ENCODE data around the gene CD48. TPM values are rescaled to one million over a fixed set of nuclear protein-coding genes. Genes with fewer than 3 reads are reported as not detected.
"Not testable (repeated sequence)": the region's sequence is repeated elsewhere in the genome, so short reads cannot be mapped to it uniquely, and the experiment has no call there.

The CD48 gene
- total and polyA plus RNA-seq, 2 donors, result 7.0 to 7.5 TPM

GRCh38 chr1:160702100-160702499, 9.5 kb downstream of the CD48 start:
- DNase-seq (ENCODE audit: extremely low spot score), result no peak
- H3K4me1 ChIP-seq (ENCODE audit: insufficient read depth), result no peaks in the 10 kb centered on the region
- no peak overlapping the region for H3K4me3 ChIP-seq (ENCODE audit: low read depth, low read length)
- no peak overlapping the region for H3K27ac ChIP-seq (ENCODE audit: low read depth)
- no peaks in the 10 kb centered on the region for H3K36me3 ChIP-seq (ENCODE audit: insufficient read depth)
- WGBS, result 89% methylated on average over 5 of the region's 5 CpGs

- not testable (repeated sequence) for H3K36me3 ChIP-seq (ENCODE audit: insufficient read depth); H3K4me3 ChIP-seq (ENCODE audit: low read depth, low read length); H3K27ac ChIP-seq (ENCODE audit: low read depth); DNase-seq (ENCODE audit: extremely low spot score); H3K4me1 ChIP-seq (ENCODE audit: insufficient read depth)
- WGBS, result 89% methylated on average over 10 of the region's 10 CpGs
Measured at GRCh38 chr1:160692390-160692789, 19.2 kb downstream of the CD48 start.

- DNase-seq (ENCODE audit: extremely low spot score), result no peak
- H3K4me3 ChIP-seq (ENCODE audit: low read depth, low read length), result no peak overlapping the region
- H3K36me3 ChIP-seq (ENCODE audit: insufficient read depth), result no peaks in the 10 kb centered on the region
- H3K4me1 ChIP-seq (ENCODE audit: insufficient read depth), result no peaks in the 10 kb centered on the region
- H3K27ac ChIP-seq (ENCODE audit: low read depth), result no peak overlapping the region
Measured at GRCh38 chr1:160685266-160685665, 26.4 kb downstream of the CD48 start.

DNA sequence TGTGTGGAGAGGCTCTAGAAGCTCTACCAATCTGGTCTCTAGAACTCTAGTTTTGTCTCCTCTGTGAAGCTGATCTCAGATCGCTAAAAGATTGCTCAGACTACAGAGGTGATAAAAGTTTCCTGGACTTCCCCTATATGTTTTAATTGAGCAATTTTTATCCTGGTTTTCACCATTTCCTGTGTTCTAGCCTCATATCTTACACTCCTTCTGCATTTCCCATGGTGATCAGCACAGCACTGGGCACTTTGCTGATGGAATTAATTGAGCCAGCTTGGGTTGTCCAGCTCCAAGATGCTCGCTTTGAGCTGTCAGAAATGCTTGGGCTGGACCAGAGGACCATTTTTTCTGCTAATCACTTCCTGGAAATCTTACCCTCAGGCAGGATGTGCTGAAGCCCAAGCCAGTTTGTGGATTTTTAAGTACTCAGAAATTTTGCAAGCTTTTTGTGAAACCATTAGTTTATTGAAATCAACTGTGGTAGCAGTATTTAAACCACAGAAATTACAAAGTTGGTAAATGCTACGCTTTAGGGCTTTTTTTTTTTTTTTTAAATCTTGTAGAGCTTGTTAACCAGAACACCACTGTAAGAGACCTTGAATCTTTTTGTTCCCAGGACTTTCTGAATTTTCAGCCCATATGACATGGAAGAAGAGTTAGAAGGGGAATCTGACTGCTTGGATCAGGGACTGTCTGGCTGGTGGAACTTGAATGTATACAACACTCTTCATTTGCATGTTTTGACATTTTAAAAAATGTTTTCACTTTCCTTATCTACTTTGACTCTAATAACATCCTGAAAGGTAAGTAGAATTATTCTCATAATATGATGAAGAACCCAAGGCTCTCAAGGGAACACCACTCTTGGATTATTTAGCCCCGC, 28.4 kb downstream of the CD48 start:
- Histone ChIP-seq H3K4me1 (ENCODE audit: insufficient read depth) (no peaks in the 10 kb centered on the region), H3K27ac (ENCODE audit: low read depth) (no peak overlapping the region), H3K36me3 (ENCODE audit: insufficient read depth) (no peaks in the 10 kb centered on the region), H3K4me3 (ENCODE audit: low read depth, low read length) (no peak overlapping the region)
- WGBS, result 79% methylated on average over 4 of the region's 4 CpGs
- DNase-seq (ENCODE audit: extremely low spot score), result no peak

DNA sequence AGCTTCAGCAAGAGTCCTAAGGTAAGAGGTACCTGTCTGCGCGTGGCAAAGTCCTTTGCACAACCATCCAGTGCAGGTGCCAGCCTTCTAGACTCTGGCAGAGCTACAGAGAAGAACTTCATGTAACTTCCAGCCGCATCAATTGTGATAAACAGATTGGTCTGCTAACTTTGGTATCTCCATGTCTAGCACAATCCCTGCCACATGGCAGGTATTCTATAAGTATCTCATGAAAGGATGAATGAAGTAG, 29.8 kb downstream of the CD48 start:
- H3K4me1 ChIP-seq (ENCODE audit: insufficient read depth), result no peaks in the 10 kb centered on the region
- WGBS, result 91% methylated on average over 3 of the region's 3 CpGs
- no peak for DNase-seq (ENCODE audit: extremely low spot score)
- no peaks in the 10 kb centered on the region for H3K36me3 ChIP-seq (ENCODE audit: insufficient read depth)
- H3K27ac ChIP-seq (ENCODE audit: low read depth), result no peak overlapping the region
- no peak overlapping the region for H3K4me3 ChIP-seq (ENCODE audit: low read depth, low read length)

DNA sequence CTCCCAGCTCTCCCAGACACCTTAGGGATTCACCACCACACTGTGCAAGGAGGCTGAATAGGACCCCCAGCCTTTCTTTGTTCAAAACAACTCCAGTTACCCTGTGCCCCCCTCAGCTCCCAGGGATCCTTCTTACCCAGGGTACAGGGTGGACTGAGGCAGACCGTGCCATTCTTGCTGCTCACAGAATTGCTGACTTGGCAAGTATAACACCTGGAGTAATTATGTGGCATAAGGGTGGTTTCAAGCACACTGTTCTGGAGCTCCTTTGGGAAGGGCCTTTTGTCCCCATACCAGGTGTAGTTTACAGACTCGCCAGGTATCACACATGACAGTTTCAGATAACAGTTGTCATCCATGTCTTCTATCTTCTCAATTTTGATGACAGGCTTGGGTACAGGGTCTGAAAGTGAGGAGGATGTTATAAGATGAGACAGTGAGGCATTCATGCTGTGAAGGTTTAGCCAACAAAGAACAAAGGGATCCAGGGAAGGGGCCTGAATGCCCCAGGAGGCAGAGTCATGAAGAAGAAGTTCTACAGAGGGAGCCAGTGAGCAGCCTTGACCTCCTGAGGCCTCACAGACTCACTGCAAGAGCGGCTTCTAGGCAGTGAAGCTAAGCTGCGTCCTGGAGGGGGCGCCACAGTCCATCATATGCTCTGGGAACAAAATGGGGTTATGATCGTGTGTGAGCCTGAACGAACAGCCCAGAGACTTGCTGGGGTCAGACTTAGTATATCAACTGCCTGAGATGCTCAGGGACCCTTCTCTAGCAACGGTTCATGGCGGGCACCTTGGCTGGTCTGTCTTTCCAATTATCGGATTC, 30.3 kb downstream of the CD48 start:
- Histone ChIP-seq H3K4me1 (ENCODE audit: insufficient read depth) (no peaks in the 10 kb centered on the region), H3K36me3 (ENCODE audit: insufficient read depth) (no peaks in the 10 kb centered on the region), H3K27ac (ENCODE audit: low read depth) (no peak overlapping the region), H3K4me3 (ENCODE audit: low read depth, low read length) (no peak overlapping the region)
- DNase-seq (ENCODE audit: extremely low spot score), result no peak
- 57% methylated on average over 10 of the region's 10 CpGs for WGBS

DNA sequence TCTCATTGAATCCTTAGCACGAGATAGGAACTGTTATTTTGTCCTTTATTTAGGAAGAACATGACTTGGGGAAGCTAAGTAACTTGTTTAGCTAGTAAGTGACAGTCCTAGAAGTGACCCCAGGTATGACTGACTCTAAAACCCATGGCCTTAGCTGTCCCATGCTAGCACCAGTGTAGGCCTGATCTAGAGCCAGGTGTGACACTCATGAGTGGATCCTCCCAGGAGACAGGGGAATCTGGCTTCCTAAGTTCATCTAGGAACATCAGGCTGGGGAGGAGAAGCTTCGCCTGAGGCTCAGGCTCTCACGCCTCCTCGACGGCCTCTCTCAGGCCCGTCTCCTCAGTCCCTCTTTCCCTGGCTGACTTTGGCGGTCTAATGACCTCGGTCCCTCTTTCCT, 31.2 kb downstream of the CD48 start:
- Histone ChIP-seq H3K4me3 (ENCODE audit: low read depth, low read length) (no peak overlapping the region), H3K36me3 (ENCODE audit: insufficient read depth) (no peaks in the 10 kb centered on the region), H3K4me1 (ENCODE audit: insufficient read depth) (no peaks in the 10 kb centered on the region), H3K27ac (ENCODE audit: low read depth) (no peak overlapping the region)
- 92% methylated on average over 8 of the region's 8 CpGs for WGBS
- no peak for DNase-seq (ENCODE audit: extremely low spot score)

DNA sequence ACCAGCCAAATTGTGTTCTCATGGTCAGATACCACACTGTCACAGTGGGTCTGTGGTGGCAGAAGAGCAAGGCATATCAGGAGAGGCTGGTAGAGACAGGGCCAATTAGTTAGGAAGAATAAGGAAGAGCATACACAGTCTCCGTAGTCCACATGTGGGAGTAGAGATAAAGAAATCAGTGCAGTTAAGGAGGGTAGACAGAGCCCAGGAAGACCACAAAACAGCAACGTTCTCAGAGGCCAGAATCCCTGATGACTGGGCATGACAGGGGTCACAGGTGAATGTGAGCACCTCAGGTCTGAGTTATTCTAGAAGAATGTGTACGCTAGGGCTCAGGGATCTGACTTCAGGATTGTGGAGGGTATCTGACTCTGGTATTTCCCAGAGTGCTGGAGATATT, 31.7 kb downstream of the CD48 start:
- no peak for DNase-seq (ENCODE audit: extremely low spot score)
- Histone ChIP-seq H3K27ac (ENCODE audit: low read depth) (no peak overlapping the region), H3K36me3 (ENCODE audit: insufficient read depth) (no peaks in the 10 kb centered on the region), H3K4me3 (ENCODE audit: low read depth, low read length) (no peak overlapping the region), H3K4me1 (ENCODE audit: insufficient read depth) (no peaks in the 10 kb centered on the region)
- 67% methylated on average over 3 of the region's 3 CpGs for WGBS

GRCh38 chr1:160676869-160677597, 34.6 kb downstream of the CD48 start:
- Histone ChIP-seq H3K36me3 (ENCODE audit: insufficient read depth) (no peaks in the 10 kb centered on the region), H3K4me1 (ENCODE audit: insufficient read depth) (no peaks in the 10 kb centered on the region), H3K27ac (ENCODE audit: low read depth) (no peak overlapping the region), H3K4me3 (ENCODE audit: low read depth, low read length) (no peak overlapping the region)
- 76% methylated on average over 13 of the region's 13 CpGs for WGBS
- DNase-seq (ENCODE audit: extremely low spot score), result no peak

DNA sequence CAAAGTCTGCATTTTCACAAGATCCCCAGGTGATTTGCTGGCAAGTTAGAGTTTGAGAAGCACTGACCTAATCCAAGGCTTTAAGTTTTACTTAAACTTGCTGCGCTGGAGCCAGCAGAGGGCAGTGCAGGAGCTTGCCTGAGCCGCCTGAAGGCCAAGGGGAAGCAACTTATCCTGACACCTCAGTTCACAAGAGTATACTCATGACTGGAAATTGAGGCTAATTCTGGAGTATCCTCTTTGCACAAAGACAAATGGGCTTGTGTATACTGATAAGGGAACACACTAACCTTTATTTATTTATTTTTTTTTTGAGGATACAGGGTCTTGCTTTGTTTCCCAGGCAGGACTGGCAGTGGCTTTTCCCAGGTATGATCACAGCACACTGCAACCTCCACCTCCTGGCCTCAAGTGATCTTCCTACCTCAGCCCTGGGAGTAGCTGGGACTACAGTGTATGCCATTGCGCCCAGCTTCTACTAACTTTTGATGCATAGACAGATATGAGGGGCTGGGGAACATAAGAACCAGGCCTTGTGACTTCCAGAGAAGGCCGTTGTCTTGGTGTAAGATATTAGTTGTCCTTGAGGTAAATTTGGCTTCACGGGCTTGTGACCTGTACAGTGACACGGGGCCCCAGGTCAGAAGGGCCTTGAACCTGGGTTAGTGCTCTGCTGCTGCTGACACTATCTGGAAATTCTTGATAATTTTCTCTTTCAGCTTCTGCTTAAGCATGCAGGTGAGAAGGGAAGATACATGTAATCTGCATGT, 35.8 kb downstream of the CD48 start:
- no peak for DNase-seq (ENCODE audit: extremely low spot score)
- H3K27ac ChIP-seq (ENCODE audit: low read depth), result no peak overlapping the region
- 61% methylated on average over 6 of the region's 6 CpGs for whole genome bisulfite sequencing
- H3K4me3 ChIP-seq (ENCODE audit: low read depth, low read length), result no peak overlapping the region
- no peaks in the 10 kb centered on the region for H3K4me1 ChIP-seq (ENCODE audit: insufficient read depth)
- no peaks in the 10 kb centered on the region for H3K36me3 ChIP-seq (ENCODE audit: insufficient read depth)

- DNase-seq (ENCODE audit: extremely low spot score), result no peak
- 72% methylated on average over 2 of the region's 2 CpGs for WGBS
- H3K27ac ChIP-seq (ENCODE audit: low read depth), result no peak overlapping the region
- H3K36me3 ChIP-seq (ENCODE audit: insufficient read depth), result no peaks in the 10 kb centered on the region
- H3K4me1 ChIP-seq (ENCODE audit: insufficient read depth), result no peaks in the 10 kb centered on the region
- no peak overlapping the region for H3K4me3 ChIP-seq (ENCODE audit: low read depth, low read length)
Measured at GRCh38 chr1:160674415-160674814, 37.2 kb downstream of the CD48 start.

GRCh38 chr1:160672789-160673695, 38.6 kb downstream of the CD48 start:
- Histone ChIP-seq H3K4me1 (ENCODE audit: insufficient read depth) (no peaks in the 10 kb centered on the region), H3K36me3 (ENCODE audit: insufficient read depth) (no peaks in the 10 kb centered on the region), H3K4me3 (ENCODE audit: low read depth, low read length) (no peak overlapping the region), H3K27ac (ENCODE audit: low read depth) (no peak overlapping the region)
- WGBS, result 60% methylated on average over 6 of the region's 6 CpGs
- no peak for DNase-seq (ENCODE audit: extremely low spot score)

All from urinary bladder (tissue), 4 donors.